SK-N-SH (cell line): ENCODE measurements around the gene TECTB. TPM values are rescaled to one million over a fixed set of nuclear protein-coding genes. Genes with fewer than 3 reads are reported as not detected.

Source experiments
- CTCF ChIA-PET: fragments of 300-600, 350-600 bp; formaldehyde crosslinking; extraction: SDS; loops from one replicate; lab custom pipeline; 2021; lab: Yijun Ruan, JAX
- POLR2A ChIA-PET: fragments of 350-600 bp; sonication (Branson Sonifier 250); formaldehyde crosslinking; extraction: SDS; loops from one replicate; lab custom pipeline; 2020; ENCODE audit warnings: antibody characterized with exemption, inconsistent platforms; lab: Yijun Ruan, JAX
- DNase-seq: peaks from one replicate; pipeline ENCODE4 v3.0.0; 2012
- H2AFZ ChIP-seq: fragments of 200-600 bp; sonication (generic); 2 replicates; pipeline ENCODE4 v1.8.1; 2016; ENCODE audit warnings: antibody characterized with exemption, mild to moderate bottlenecking, low read depth
- H3F3A ChIP-seq: fragments of 200-600 bp; sonication (generic); replicated peaks from 2 replicates; pipeline ENCODE3; 2016; ENCODE audit warnings: antibody characterized with exemption, mild to moderate bottlenecking; ENCODE audit not compliant: insufficient read depth
- H3K27ac ChIP-seq, 2 experiments: fragments of 200-500 bp in 1 of 2; fragments of 200-600 bp in 1 of 2; sonication (Bioruptor generic) in 1 of 2; sonication (generic), shearing (Covaris generic) in 1 of 2; 2 replicates each; pipeline versions ENCODE4 v1.5.1 to v1.6.1; 2014 to 2016; ENCODE audit warnings: low read depth in 2 of 2, inconsistent platforms in 1 of 2, low read length in 1 of 2, mild to moderate bottlenecking in 1 of 2, mixed read lengths in 1 of 2
- H3K27me3 ChIP-seq: fragments of 200-600 bp; sonication (generic), shearing (Covaris generic); 2 replicates; pipeline ENCODE4 v1.6.1; 2016; ENCODE audit warnings: mixed run types; ENCODE audit not compliant: insufficient read depth
- H3K36me3 ChIP-seq, 2 experiments: fragments of 200-500 bp in 1 of 2; fragments of 200-600 bp in 1 of 2; sonication (Bioruptor generic) in 1 of 2; sonication (generic) in 1 of 2; replicated peaks in 1 of 2; 2 replicates each; pipeline versions ENCODE3 to v1.5.1; 2014 to 2016; ENCODE audit warnings: low read length in 1 of 2, mild to moderate bottlenecking in 1 of 2; ENCODE audit not compliant: insufficient read depth in 2 of 2, control insufficient read depth in 1 of 2
- H3K4me1 ChIP-seq, 2 experiments: fragments of 200-500 bp in 1 of 2; fragments of 200-600 bp in 1 of 2; sonication (Bioruptor generic) in 1 of 2; sonication (generic), shearing (Covaris generic) in 1 of 2; 2 replicates each; pipeline versions ENCODE4 v1.5.1 to v1.6.1; 2014 to 2016; ENCODE audit warnings: low read depth in 1 of 2, low read length in 1 of 2, mixed run types in 1 of 2; ENCODE audit not compliant: insufficient read depth in 2 of 2, control insufficient read depth in 1 of 2
- H3K4me2 ChIP-seq: fragments of 200-600 bp; sonication (generic), shearing (Covaris generic); 2 replicates; pipeline ENCODE4 v1.6.1; 2017; ENCODE audit warnings: mixed run types
- H3K4me3 ChIP-seq, 2 experiments: fragments of 200-500 bp in 1 of 2; fragments of 200-600 bp in 1 of 2; sonication (Bioruptor generic) in 1 of 2; sonication (generic), shearing (Covaris generic) in 1 of 2; 2 replicates each; pipeline versions ENCODE4 v1.5.1 to v1.8.1; 2014 to 2016; ENCODE audit warnings: low read depth in 2 of 2, inconsistent platforms in 1 of 2, low read length in 1 of 2, mild to moderate bottlenecking in 1 of 2, mixed read lengths in 1 of 2, moderate library complexity in 1 of 2
- H3K79me2 ChIP-seq: fragments of 200-600 bp; sonication (generic); 2 replicates; pipeline ENCODE4 v1.8.1; 2017; ENCODE audit warnings: mild to moderate bottlenecking; ENCODE audit not compliant: insufficient read depth
- H3K9ac ChIP-seq: fragments of 200-600 bp; sonication (generic); 2 replicates; pipeline ENCODE4 v1.6.1; 2017; ENCODE audit warnings: mixed run types
- H3K9me2 ChIP-seq: fragments of 200-600 bp; sonication (generic); 2 replicates; pipeline ENCODE4 v1.6.1; 2017; ENCODE audit warnings: mixed run types
- H3K9me3 ChIP-seq: fragments of 200-600 bp; sonication (generic); 2 replicates; pipeline ENCODE4 v1.6.1; 2017; ENCODE audit warnings: mixed run types, mild to moderate bottlenecking, moderate library complexity
- H4K20me1 ChIP-seq: fragments of 200-600 bp; sonication (generic); 2 replicates; pipeline ENCODE4 v1.6.1; 2017; ENCODE audit warnings: mild to moderate bottlenecking, mixed run types; ENCODE audit not compliant: insufficient read depth
- CHD2 ChIP-seq: fragments of 150-350 bp; IDR thresholded peaks from 2 replicates; pipeline ENCODE4 v1.6.1; 2018; ENCODE audit warnings: low read length; ENCODE audit not compliant: partially characterized antibody
- ELF1 ChIP-seq: IDR thresholded peaks from 2 replicates; pipeline ENCODE4 v1.4.0; 2012
- EP300 ChIP-seq, 2 experiments: IDR thresholded peaks; 2 replicates each; pipeline versions ENCODE4 v1.4.0 to v1.6.1; 2012; ENCODE audit warnings: borderline replicate concordance in 1 of 2, low read depth in 1 of 2, low read length in 1 of 2
- EZH2phosphoT487 ChIP-seq: fragments of 200-600 bp; sonication (generic); IDR thresholded peaks from 2 replicates; pipeline ENCODE4 v1.6.1; 2017; ENCODE audit warnings: low read depth, mixed run types, mild to moderate bottlenecking, antibody characterized with exemption, moderate library complexity, borderline replicate concordance
- GABPA ChIP-seq: IDR thresholded peaks from 2 replicates; pipeline ENCODE4 v1.4.0; 2012; ENCODE audit warnings: low read depth, mild to moderate bottlenecking
- GATA2 ChIP-seq: sonication (generic); formaldehyde crosslinking; IDR thresholded peaks from 2 replicates; pipeline ENCODE4 v1.5.0; 2020; ENCODE audit warnings: mild to moderate bottlenecking, missing genetic modification reagents
- JUND ChIP-seq: IDR thresholded peaks from 2 replicates; pipeline ENCODE4 v1.4.0; 2012
- MEF2A ChIP-seq: IDR thresholded peaks from 2 replicates; pipeline ENCODE4 v1.4.0; 2012; ENCODE audit warnings: low read depth, borderline replicate concordance
- MXI1 ChIP-seq: IDR thresholded peaks from 2 replicates; pipeline ENCODE4 v1.6.1; 2012; ENCODE audit warnings: mild to moderate bottlenecking, low read depth, low read length, improper control_type of control experiment
- RAD21 ChIP-seq: IDR thresholded peaks from 2 replicates; pipeline ENCODE4 v1.6.1; 2012; ENCODE audit warnings: mild to moderate bottlenecking, low read length
- RXRA ChIP-seq: IDR thresholded peaks from 2 replicates; pipeline ENCODE4 v1.4.0; 2012; ENCODE audit warnings: low read depth, mild to moderate bottlenecking, borderline replicate concordance
- SIN3A ChIP-seq: IDR thresholded peaks from 2 replicates; pipeline ENCODE4 v1.6.1; 2012; ENCODE audit warnings: low read depth, mild to moderate bottlenecking, low read length, moderate library complexity, borderline replicate concordance
- SMC3 ChIP-seq: IDR thresholded peaks from 2 replicates; pipeline ENCODE4 v1.6.1; 2012; ENCODE audit warnings: low read depth, low read length, improper control_type of control experiment
- TAF1 ChIP-seq: IDR thresholded peaks from 2 replicates; pipeline ENCODE4 v1.6.1; 2012; ENCODE audit warnings: low read depth, mild to moderate bottlenecking, low read length, moderate library complexity, borderline replicate concordance
- WGBS: methylation state at CpG from one replicate; pipeline ENCODE4 v1.1.6; 2017; ENCODE audit warnings: low lambda C conversion rate; 5-methylcytosine and 5-hydroxymethylcytosine counted together
- polyA plus RNA-seq, 3 experiments: library from polyadenylated mRNA; depleted of rRNA; stranded (reverse); fragments of >200 nt; gene quantifications; 2 replicates each; pipeline ENCODE4 v1.2.3, GENCODE V29; 2012
- TF ChIP-seq, protein P1 (sequence below): IDR thresholded peaks from 2 replicates; pipeline ENCODE4 v1.4.0; 2012; ENCODE audit warnings: low read depth
- TF ChIP-seq, protein P2 (sequence below): IDR thresholded peaks from 2 replicates; pipeline ENCODE4 v1.6.1; 2012; ENCODE audit warnings: mild to moderate bottlenecking, low read depth, low read length, moderate library complexity
- TF ChIP-seq, protein P3 (sequence below): fragments of 200-600 bp; sonication (generic); IDR thresholded peaks from 2 replicates; pipeline ENCODE4 v1.6.1; 2017; ENCODE audit warnings: antibody characterized with exemption, mild to moderate bottlenecking, moderate library complexity
- TF ChIP-seq, protein P4 (sequence below): fragments of 150-350 bp; IDR thresholded peaks from 2 replicates; pipeline ENCODE4 v1.6.1; 2016; ENCODE audit warnings: mild to moderate bottlenecking, low read depth, low read length

TECTB gene
- polyA plus RNA-seq, 1 of the 3 experiments (the other 2 are of a cell fraction), result not detected

DNA sequence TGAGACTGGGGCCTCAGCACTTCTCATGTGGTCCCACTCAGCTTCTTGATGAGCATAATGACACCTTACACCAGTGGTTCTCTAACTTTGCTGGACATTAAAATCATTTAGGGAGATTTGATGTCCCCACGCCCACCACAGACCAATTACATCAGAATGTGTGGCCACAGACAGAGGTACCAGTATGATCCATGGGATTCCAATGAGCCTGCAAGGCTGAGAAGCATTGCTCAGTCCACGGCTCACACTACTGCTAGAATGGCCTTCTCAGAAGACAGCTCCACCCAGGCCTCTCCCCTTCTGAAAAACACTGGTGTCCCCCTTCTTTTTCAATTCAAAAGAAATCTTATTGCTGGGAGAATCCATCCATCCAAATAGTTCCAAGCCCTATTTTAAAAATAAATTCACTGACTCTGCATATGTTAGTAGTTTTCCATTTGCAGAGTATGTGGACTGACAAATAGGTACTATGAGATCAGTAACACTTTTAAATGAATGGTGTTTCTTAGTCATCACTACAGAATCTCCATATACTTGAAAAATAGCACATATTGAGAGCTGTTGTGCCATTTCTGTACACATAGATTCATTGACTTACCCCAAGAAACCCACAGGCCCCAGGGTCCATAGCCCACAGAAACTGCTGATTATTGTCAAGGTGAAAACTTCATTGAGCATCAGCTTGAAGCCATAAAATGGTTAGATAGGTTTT lies 34.5 kb upstream of the TECTB start (continued):
- TF ChIP-seq CHD2, result no peak

DNA sequence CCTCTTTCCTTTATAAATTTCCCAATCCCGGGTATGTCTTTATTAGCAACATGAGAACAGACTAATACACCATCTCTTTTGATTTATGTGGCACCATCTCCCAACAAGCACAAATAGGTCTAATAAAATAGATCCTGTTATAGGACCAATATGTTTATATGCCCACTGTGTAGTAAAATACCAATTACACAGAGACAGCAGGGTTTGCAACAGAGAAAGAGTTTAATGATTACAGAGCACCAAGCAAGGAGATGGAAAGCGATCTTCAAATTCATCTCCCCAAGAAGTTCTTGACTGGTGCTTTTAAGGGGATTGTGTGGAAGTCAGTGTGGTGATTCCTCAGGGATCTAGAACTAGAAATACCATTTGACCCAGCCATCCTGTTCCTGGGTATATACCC lies 33.5 kb upstream of the TECTB start:
- Histone ChIP-seq H3K9ac (no peak overlapping the region), H3K79me2 (no peaks in the 10 kb centered on the region), H3K9me3 (no peaks in the 10 kb centered on the region), H3K4me2 (no peak overlapping the region), H3K4me1 (no peaks in the 10 kb centered on the region), H3K27me3 (no peaks in the 10 kb centered on the region), H3K4me3 (no peak overlapping the region), H2AFZ (no peak overlapping the region), H4K20me1 (no peaks in the 10 kb centered on the region), H3K36me3 (no peaks in the 10 kb centered on the region), H3K9me2 (no peaks in the 10 kb centered on the region), H3K27ac (no peak overlapping the region), H3F3A (no peaks in the 10 kb centered on the region)
- no peak for DNase-seq
- WGBS, result 46% methylated on average over 2 of the region's 2 CpGs
- TF ChIP-seq, protein P1, sequence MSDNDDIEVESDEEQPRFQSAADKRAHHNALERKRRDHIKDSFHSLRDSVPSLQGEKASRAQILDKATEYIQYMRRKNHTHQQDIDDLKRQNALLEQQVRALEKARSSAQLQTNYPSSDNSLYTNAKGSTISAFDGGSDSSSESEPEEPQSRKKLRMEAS, result no peak
- TF ChIP-seq TAF1 (no peak), ELF1 (no peak), GATA2 (CRISPR knock-in tag) (no peak), RAD21 (no peak), SMC3 (no peak), EZH2phosphoT487 (no peak), EP300 (IDR thresholded peaks at IDR 0.05; ENCODE audit: borderline replicate concordance in 1 of 2, low read depth in 1 of 2, low read length in 1 of 2) (no peak), SIN3A (no peak), JUND (no peak), MEF2A (no peak), MXI1 (no peak), GABPA (no peak), RXRA (no peak)
- TF ChIP-seq, protein P2, sequence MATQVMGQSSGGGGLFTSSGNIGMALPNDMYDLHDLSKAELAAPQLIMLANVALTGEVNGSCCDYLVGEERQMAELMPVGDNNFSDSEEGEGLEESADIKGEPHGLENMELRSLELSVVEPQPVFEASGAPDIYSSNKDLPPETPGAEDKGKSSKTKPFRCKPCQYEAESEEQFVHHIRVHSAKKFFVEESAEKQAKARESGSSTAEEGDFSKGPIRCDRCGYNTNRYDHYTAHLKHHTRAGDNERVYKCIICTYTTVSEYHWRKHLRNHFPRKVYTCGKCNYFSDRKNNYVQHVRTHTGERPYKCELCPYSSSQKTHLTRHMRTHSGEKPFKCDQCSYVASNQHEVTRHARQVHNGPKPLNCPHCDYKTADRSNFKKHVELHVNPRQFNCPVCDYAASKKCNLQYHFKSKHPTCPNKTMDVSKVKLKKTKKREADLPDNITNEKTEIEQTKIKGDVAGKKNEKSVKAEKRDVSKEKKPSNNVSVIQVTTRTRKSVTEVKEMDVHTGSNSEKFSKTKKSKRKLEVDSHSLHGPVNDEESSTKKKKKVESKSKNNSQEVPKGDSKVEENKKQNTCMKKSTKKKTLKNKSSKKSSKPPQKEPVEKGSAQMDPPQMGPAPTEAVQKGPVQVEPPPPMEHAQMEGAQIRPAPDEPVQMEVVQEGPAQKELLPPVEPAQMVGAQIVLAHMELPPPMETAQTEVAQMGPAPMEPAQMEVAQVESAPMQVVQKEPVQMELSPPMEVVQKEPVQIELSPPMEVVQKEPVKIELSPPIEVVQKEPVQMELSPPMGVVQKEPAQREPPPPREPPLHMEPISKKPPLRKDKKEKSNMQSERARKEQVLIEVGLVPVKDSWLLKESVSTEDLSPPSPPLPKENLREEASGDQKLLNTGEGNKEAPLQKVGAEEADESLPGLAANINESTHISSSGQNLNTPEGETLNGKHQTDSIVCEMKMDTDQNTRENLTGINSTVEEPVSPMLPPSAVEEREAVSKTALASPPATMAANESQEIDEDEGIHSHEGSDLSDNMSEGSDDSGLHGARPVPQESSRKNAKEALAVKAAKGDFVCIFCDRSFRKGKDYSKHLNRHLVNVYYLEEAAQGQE, result no peak
- TF ChIP-seq, protein P3, sequence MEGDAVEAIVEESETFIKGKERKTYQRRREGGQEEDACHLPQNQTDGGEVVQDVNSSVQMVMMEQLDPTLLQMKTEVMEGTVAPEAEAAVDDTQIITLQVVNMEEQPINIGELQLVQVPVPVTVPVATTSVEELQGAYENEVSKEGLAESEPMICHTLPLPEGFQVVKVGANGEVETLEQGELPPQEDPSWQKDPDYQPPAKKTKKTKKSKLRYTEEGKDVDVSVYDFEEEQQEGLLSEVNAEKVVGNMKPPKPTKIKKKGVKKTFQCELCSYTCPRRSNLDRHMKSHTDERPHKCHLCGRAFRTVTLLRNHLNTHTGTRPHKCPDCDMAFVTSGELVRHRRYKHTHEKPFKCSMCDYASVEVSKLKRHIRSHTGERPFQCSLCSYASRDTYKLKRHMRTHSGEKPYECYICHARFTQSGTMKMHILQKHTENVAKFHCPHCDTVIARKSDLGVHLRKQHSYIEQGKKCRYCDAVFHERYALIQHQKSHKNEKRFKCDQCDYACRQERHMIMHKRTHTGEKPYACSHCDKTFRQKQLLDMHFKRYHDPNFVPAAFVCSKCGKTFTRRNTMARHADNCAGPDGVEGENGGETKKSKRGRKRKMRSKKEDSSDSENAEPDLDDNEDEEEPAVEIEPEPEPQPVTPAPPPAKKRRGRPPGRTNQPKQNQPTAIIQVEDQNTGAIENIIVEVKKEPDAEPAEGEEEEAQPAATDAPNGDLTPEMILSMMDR, result no peak
- TF ChIP-seq, protein P4, sequence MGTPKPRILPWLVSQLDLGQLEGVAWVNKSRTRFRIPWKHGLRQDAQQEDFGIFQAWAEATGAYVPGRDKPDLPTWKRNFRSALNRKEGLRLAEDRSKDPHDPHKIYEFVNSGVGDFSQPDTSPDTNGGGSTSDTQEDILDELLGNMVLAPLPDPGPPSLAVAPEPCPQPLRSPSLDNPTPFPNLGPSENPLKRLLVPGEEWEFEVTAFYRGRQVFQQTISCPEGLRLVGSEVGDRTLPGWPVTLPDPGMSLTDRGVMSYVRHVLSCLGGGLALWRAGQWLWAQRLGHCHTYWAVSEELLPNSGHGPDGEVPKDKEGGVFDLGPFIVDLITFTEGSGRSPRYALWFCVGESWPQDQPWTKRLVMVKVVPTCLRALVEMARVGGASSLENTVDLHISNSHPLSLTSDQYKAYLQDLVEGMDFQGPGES, result no peak
- POLR2A ChIA-PET, result no interaction called here
- CTCF ChIA-PET, result no interaction called here
